ENCODE data around the gene VPS41. TPM values are rescaled to one million over a fixed set of nuclear protein-coding genes. Genes with fewer than 3 reads are reported as not detected.

Gene VPS41
- total and polyA plus RNA-seq, 4 donors, result 9.2 to 24.1 (median 16.1) TPM

DNA sequence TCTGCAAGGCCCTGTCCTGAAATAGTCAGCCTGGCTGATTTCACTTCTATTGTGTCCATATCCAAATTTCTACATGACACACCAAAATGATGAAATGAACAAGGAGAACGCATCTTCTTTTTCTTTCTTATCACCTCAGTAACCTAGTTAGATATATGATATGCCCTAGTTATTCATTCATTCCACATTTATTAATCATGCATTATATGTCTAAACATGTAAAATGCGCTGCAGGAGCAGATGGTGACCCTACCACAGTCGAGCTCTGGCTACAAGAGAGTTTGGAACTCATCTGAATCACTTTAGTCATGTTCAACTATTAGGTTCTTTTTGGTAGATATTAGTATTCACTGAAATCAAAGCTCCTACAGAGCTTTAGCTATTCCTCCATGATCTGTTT, 31.8 kb upstream of the VPS41 start:
- H3K9ac ChIP-seq (ENCODE audit: low read depth in 1 of 2, low read length in 2 of 2), result no peak overlapping the region
- no peaks in the 10 kb centered on the region for H3K27me3 ChIP-seq (ENCODE audit: control insufficient read depth in 4 of 4, insufficient read depth in 4 of 4, low read length in 3 of 4)
- peaks cover 0 to 9% (median 4%) of the 10 kb centered on the region in 4 donors for H3K4me1 ChIP-seq (ENCODE audit: control insufficient read depth in 4 of 4, insufficient read depth in 4 of 4, low read length in 3 of 4)
- H3K4me3 ChIP-seq (ENCODE audit: low read depth in 1 of 3, low read length in 3 of 3), result no peak overlapping the region
- DNase-seq (ENCODE audit: low spot score), result no peak
- no peak overlapping the region for H3K27ac ChIP-seq (ENCODE audit: low read depth in 1 of 2, low read length in 2 of 2)
- no peaks in the 10 kb centered on the region for H3K36me3 ChIP-seq (ENCODE audit: control insufficient read depth in 4 of 4, insufficient read depth in 3 of 4, low read depth in 1 of 4, low read length in 3 of 4)
- WGBS, result 92% methylated on average over 3 of the region's 3 CpGs
- H3K9me3 ChIP-seq (ENCODE audit: control insufficient read depth in 4 of 4, low read length in 3 of 4), result no peaks in the 10 kb centered on the region
- TF ChIP-seq FOXA1 (IDR thresholded peaks at IDR 0.05) (no peak), YY1 (IDR thresholded peaks at IDR 0.05) (no peak), SP1 (IDR thresholded peaks at IDR 0.05) (no peak), TAF1 (conservative IDR thresholded peaks at IDR 0.05) (no peak), JUND (IDR thresholded peaks at IDR 0.05) (no peak), EGR1 (IDR thresholded peaks at IDR 0.05; ENCODE audit: low read depth in 2 of 2) (no peak), FOXA2 (IDR thresholded peaks at IDR 0.05) (no peak), RXRA (IDR thresholded peaks at IDR 0.05) (no peak)
- TF ChIP-seq, protein P1, sequence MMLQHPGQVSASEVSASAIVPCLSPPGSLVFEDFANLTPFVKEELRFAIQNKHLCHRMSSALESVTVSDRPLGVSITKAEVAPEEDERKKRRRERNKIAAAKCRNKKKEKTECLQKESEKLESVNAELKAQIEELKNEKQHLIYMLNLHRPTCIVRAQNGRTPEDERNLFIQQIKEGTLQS (IDR thresholded peaks at IDR 0.05), result no peak

- TF ChIP-seq RXRA (IDR thresholded peaks at IDR 0.05) (no peak), TAF1 (conservative IDR thresholded peaks at IDR 0.05) (no peak), SP1 (IDR thresholded peaks at IDR 0.05) (no peak), HNF4G (IDR thresholded peaks at IDR 0.05) (no peak), RAD21 (IDR thresholded peaks at IDR 0.05) (no peak), JUND (IDR thresholded peaks at IDR 0.05) (no peak), NR2F2 (IDR thresholded peaks at IDR 0.05) (no peak), EGR1 (IDR thresholded peaks at IDR 0.05; ENCODE audit: low read depth in 2 of 2) (no peak), GABPA (IDR thresholded peaks at IDR 0.05 in 1 of 2, conservative IDR thresholded peaks at IDR 0.05 in 1 of 2) (no peak), YY1 (IDR thresholded peaks at IDR 0.05) (no peak), ZBTB33 (IDR thresholded peaks at IDR 0.05) (no peak), HNF4A (conservative IDR thresholded peaks at IDR 0.05) (no peak), FOXA2 (IDR thresholded peaks at IDR 0.05) (no peak), FOXA1 (IDR thresholded peaks at IDR 0.05) (no peak), CTCF (IDR thresholded peaks at IDR 0.05; ENCODE audit: low read depth, low read length, missing input control) (no peak)
- TF ChIP-seq, protein P1 (IDR thresholded peaks at IDR 0.05), result no peak
- TF ChIP-seq, protein P2, sequence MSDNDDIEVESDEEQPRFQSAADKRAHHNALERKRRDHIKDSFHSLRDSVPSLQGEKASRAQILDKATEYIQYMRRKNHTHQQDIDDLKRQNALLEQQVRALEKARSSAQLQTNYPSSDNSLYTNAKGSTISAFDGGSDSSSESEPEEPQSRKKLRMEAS (IDR thresholded peaks at IDR 0.05), result no peak
- TF ChIP-seq, protein P3, sequence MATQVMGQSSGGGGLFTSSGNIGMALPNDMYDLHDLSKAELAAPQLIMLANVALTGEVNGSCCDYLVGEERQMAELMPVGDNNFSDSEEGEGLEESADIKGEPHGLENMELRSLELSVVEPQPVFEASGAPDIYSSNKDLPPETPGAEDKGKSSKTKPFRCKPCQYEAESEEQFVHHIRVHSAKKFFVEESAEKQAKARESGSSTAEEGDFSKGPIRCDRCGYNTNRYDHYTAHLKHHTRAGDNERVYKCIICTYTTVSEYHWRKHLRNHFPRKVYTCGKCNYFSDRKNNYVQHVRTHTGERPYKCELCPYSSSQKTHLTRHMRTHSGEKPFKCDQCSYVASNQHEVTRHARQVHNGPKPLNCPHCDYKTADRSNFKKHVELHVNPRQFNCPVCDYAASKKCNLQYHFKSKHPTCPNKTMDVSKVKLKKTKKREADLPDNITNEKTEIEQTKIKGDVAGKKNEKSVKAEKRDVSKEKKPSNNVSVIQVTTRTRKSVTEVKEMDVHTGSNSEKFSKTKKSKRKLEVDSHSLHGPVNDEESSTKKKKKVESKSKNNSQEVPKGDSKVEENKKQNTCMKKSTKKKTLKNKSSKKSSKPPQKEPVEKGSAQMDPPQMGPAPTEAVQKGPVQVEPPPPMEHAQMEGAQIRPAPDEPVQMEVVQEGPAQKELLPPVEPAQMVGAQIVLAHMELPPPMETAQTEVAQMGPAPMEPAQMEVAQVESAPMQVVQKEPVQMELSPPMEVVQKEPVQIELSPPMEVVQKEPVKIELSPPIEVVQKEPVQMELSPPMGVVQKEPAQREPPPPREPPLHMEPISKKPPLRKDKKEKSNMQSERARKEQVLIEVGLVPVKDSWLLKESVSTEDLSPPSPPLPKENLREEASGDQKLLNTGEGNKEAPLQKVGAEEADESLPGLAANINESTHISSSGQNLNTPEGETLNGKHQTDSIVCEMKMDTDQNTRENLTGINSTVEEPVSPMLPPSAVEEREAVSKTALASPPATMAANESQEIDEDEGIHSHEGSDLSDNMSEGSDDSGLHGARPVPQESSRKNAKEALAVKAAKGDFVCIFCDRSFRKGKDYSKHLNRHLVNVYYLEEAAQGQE (IDR thresholded peaks at IDR 0.05), result no peak
- 76% methylated on average over 4 of the region's 4 CpGs for WGBS
These were observed 29.6 kb upstream of the VPS41 start for GRCh38 chr7:38938589-38938988.

More at GRCh38 chr7:38938589-38938988, 29.6 kb upstream of the VPS41 start:
- H3K4me3 ChIP-seq (ENCODE audit: low read depth in 1 of 3, low read length in 3 of 3), result no peak overlapping the region
- H3K36me3 ChIP-seq (ENCODE audit: control insufficient read depth in 4 of 4, insufficient read depth in 3 of 4, low read depth in 1 of 4, low read length in 3 of 4), result no peaks in the 10 kb centered on the region
- no peak for DNase-seq (ENCODE audit: low spot score)
- no peaks in the 10 kb centered on the region for H3K9me3 ChIP-seq (ENCODE audit: control insufficient read depth in 4 of 4, low read length in 3 of 4)
- H3K27me3 ChIP-seq (ENCODE audit: control insufficient read depth in 4 of 4, insufficient read depth in 4 of 4, low read length in 3 of 4), result no peaks in the 10 kb centered on the region
- peaks cover 0 to 9% (median 4%) of the 10 kb centered on the region in 4 donors for H3K4me1 ChIP-seq (ENCODE audit: control insufficient read depth in 4 of 4, insufficient read depth in 4 of 4, low read length in 3 of 4)
- no peak overlapping the region for H3K27ac ChIP-seq (ENCODE audit: low read depth in 1 of 2, low read length in 2 of 2)
- H3K9ac ChIP-seq (ENCODE audit: low read depth in 1 of 2, low read length in 2 of 2), result no peak overlapping the region

All from liver (tissue), 9 donors.